Mucosa of rectum (tissue), 2 donors: Measurements from ENCODE around the gene PAM16.
A peak's percentile ranks its signal among the peaks of the same experiment; 100 is the strongest.
"Not testable (repeated sequence)": the region's sequence is repeated elsewhere in the genome, so short reads cannot be mapped to it uniquely, and the experiment has no call there.

Experiments
- H3K27ac ChIP-seq, 2 donors: one replicate each; pipeline ENCODE4 v1.7.0; 2013; ENCODE audit warnings: inconsistent platforms in 2 of 2, low read depth in 2 of 2, low read length in 2 of 2
- H3K27me3 ChIP-seq, 2 donors: one replicate each; pipeline ENCODE4 v1.7.0; 2013; ENCODE audit warnings: low read length in 2 of 2; ENCODE audit not compliant: control insufficient read depth in 2 of 2, insufficient read depth in 2 of 2
- H3K36me3 ChIP-seq, 2 donors: one replicate each; pipeline ENCODE4 v1.7.0; 2013; ENCODE audit warnings: low read length in 2 of 2; ENCODE audit not compliant: control insufficient read depth in 2 of 2, insufficient read depth in 2 of 2
- H3K4me1 ChIP-seq, 2 donors: one replicate each; pipeline ENCODE4 v1.7.0; 2013; ENCODE audit warnings: low read length in 2 of 2, mild to moderate bottlenecking in 1 of 2; ENCODE audit not compliant: control insufficient read depth in 2 of 2, insufficient read depth in 2 of 2
- H3K4me3 ChIP-seq, 2 donors: one replicate each; pipeline ENCODE4 v1.7.0; 2013; ENCODE audit warnings: low read length in 2 of 2
- H3K9ac ChIP-seq, 2 donors: one replicate each; pipeline ENCODE4 v1.7.0; 2013; ENCODE audit warnings: low read length in 2 of 2, low read depth in 1 of 2, mild to moderate bottlenecking in 1 of 2
- H3K9me3 ChIP-seq, 2 donors: one replicate each; pipeline ENCODE4 v1.7.0; 2013; ENCODE audit warnings: low read length in 2 of 2; ENCODE audit not compliant: control insufficient read depth in 2 of 2
- donor health status: healthy.
- donor health status: Normal muscosa, but diverticular disease.

PAM16 gene

GRCh38 chr16:4350787-4351659 is at the start of gene PAM16:
PAM16 (minus strand) TSS chr16:4351321; CDS start chr16:4351234, 87 bp downstream.
- Histone ChIP-seq H3K4me3 (peak within 1 kb of the TSS; percentile 82 to 91), H3K4me1 (peaks cover 6 to 10% of the 10 kb centered on the region in 2 donors), H3K9ac (peak within 1 kb of the TSS; percentile 81 to 87), H3K9me3 (no peaks in the 10 kb centered on the region), H3K27me3 (no peaks in the 10 kb centered on the region), H3K36me3 (peaks cover 5 to 7% of the 10 kb centered on the region in 2 donors), H3K27ac (peak within 1 kb of the TSS; percentile 61 to 78)

DNA sequence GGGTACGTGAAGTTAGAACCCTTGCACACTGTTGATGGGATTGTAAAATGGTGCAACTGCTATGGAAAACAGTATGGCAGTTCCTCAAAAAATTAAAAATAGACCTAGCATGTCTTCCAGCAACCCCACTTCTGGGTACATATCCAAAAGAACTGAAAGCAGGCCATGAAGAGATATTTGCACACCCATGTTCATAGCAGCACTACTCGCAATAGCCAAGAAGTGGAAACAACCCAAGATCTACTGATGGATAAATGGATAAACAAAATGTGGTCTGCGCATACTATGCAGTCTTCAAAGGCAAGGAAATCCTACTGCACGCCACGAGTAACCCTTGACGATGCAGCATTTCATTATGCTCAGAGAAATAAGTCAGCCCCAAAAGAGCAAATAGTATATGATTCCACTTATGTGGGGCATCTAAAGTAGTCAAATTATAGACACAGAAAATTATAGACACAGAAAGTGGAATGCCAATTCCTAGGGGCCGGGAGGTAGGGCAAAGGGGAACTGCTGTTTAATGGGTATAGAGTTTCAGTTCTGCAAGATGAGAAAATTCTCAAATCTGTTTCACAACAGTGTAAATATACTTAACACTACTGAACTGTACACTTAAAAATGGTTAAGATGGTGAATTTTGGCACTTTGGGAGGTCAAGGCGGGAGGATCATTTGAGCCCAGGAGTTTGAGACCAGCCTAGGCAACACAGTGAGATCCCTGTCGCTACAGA is 48.0 kb upstream of the PAM16 start:
- no peak overlapping the region for H3K9ac ChIP-seq
- peaks cover 18 to 21% of the 10 kb centered on the region in 2 donors for H3K36me3 ChIP-seq
- no peak overlapping the region for H3K4me3 ChIP-seq
- H3K4me1 ChIP-seq: peaks cover 0 to 2% of the 10 kb centered on the region in 2 donors
- H3K27ac ChIP-seq: no peak overlapping the region
- no peaks in the 10 kb centered on the region for H3K27me3 ChIP-seq
- H3K9me3 ChIP-seq: no peaks in the 10 kb centered on the region

DNA sequence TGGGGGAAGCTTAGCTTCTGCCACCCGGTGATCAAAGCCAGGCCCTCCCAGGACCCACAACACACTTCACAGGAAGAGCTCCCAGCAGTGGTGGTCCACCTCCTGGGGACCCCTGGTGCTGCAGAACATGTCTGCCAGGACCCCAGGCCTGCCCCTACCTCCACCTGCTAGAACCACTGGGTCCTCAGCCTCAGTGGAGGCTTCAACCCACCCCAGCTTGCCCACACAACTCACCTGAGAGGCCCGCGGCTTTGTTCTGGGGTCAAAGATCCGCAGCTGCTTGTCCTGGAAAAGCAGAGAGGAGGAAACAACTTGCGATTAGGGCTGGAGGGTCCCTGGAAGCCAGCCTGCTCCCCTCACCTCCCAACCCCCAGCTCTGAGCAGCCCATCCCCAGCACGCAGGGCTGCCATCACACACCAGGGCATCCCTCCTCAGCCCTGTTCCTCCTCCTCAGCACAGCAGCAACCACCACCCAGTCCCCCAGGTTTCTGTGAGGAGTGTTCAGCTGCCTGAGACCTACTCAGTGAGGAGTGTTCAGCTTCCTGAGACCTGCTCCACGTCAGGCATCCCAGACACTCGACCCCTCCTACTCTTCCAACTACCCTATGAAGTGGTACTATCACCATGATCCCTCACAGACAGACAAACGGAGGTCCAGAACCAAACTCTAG is 44.1 kb upstream of the PAM16 start:
- Histone ChIP-seq H3K27ac (no peak overlapping the region), H3K36me3 (peaks cover 12 to 22% of the 10 kb centered on the region in 2 donors), H3K4me3 (no peak overlapping the region), H3K9ac (no peak overlapping the region), H3K9me3 (no peaks in the 10 kb centered on the region), H3K27me3 (no peaks in the 10 kb centered on the region), H3K4me1 (no peaks in the 10 kb centered on the region)

GRCh38 chr16:4393850-4394249 is 42.7 kb upstream of the PAM16 start:
- H3K9ac ChIP-seq, H3K27me3 ChIP-seq, H3K27ac ChIP-seq, H3K4me1 ChIP-seq, H3K9me3 ChIP-seq, H3K4me3 ChIP-seq: not testable (repeated sequence)
- peaks cover 12 to 24% of the 10 kb centered on the region in 2 donors for H3K36me3 ChIP-seq

- H3K27ac ChIP-seq: no peak overlapping the region
Measured at GRCh38 chr16:4393240-4393600, 42.1 kb upstream of the PAM16 start.

GRCh38 chr16:4392382-4393239 is 41.5 kb upstream of the PAM16 start:
- Histone ChIP-seq H3K9ac (no peak overlapping the region), H3K4me3 (no peak overlapping the region), H3K27ac (no peak overlapping the region), H3K4me1 (no peaks in the 10 kb centered on the region), H3K27me3 (no peaks in the 10 kb centered on the region), H3K36me3 (peaks cover 18 to 26% of the 10 kb centered on the region in 2 donors), H3K9me3 (no peaks in the 10 kb centered on the region)

More at GRCh38 chr16:4393240-4393600, 42.1 kb upstream of the PAM16 start:
- no peak overlapping the region for H3K9ac ChIP-seq
- no peak overlapping the region for H3K4me3 ChIP-seq
- H3K36me3 ChIP-seq: peaks cover 16 to 26% of the 10 kb centered on the region in 2 donors
- no peaks in the 10 kb centered on the region for H3K27me3 ChIP-seq
- no peaks in the 10 kb centered on the region for H3K9me3 ChIP-seq
- H3K4me1 ChIP-seq: no peaks in the 10 kb centered on the region

- H3K9me3 ChIP-seq: no peaks in the 10 kb centered on the region
- H3K4me1 ChIP-seq: no peaks in the 10 kb centered on the region
- no peaks in the 10 kb centered on the region for H3K27me3 ChIP-seq
- no peak overlapping the region for H3K27ac ChIP-seq
- H3K4me3 ChIP-seq: no peak overlapping the region
- H3K9ac ChIP-seq: no peak overlapping the region
- peaks cover 18 to 27% of the 10 kb centered on the region in 2 donors for H3K36me3 ChIP-seq
Measured at GRCh38 chr16:4391631-4392381, 40.7 kb upstream of the PAM16 start.

DNA sequence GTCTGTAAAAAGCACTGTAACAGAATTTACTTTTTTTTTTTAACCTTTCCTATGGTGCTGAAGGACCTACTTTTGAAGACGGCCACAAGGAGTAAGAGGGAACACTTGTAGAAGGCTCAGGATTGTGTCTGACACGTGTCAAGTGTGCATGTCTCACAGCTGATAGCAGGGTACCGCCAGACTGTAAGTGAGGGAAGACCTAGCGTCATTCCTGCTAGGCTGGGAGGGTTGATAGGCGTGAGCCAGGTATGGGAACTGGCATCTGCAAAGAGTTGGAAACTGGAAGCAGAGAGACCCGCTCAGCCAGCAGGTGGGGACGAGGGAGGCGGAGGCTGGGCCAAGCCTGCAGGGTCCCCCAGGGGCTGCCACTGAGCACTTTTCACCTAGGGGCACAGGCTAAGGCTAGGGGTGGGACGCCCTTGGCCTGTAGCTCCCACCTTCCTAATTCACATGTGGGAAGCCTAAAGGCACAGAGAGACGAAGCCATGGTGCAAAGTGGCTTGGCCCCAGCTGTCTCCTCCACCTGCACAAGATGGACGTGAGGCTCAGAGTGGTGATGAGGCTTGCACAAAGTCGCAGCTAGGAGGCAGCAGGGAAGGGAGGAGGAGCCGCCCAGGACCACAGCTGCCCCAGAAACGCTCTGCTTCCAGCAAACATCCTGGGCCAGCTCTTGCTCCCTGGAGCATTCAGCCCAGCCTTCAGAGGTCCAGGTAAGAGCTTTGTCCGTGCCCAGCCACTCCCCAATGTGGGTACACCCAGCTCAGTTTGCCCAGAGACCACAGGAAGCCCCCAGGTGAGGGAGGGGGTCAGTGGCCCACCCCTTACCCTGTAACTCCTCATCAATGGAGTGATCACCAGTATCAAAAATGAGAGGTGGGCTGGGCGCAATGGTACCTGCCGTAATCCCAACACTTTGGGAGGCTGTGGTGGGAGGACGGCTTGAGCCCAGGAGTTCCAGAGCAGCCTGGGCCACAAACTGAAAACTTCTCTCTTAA is 39.4 kb upstream of the PAM16 start:
- no peak overlapping the region for H3K27ac ChIP-seq
- H3K27me3 ChIP-seq: no peaks in the 10 kb centered on the region
- no peak overlapping the region for H3K9ac ChIP-seq
- no peak overlapping the region for H3K4me3 ChIP-seq
- no peaks in the 10 kb centered on the region for H3K4me1 ChIP-seq
- H3K9me3 ChIP-seq: no peaks in the 10 kb centered on the region
- H3K36me3 ChIP-seq: peaks cover 20 to 29% of the 10 kb centered on the region in 2 donors
